Heart left ventricle (tissue), 16 donors: Measurements from ENCODE around the gene SCAP. TPM values are rescaled to one million over a fixed set of nuclear protein-coding genes. Genes with fewer than 3 reads are reported as not detected.
A peak's percentile ranks its signal among the peaks of the same experiment; 100 is the strongest.

ENCODE experiments used
- ATAC-seq, 4 donors: fragments of 200-7000 bp; cut with Tn5 transposase; one replicate each; pipeline ENCODE4 v1.9.1; 2020 to 2022; ENCODE audit warnings: moderate library complexity in 4 of 4, mild to moderate bottlenecking in 3 of 4, moderate number of reproducible peaks in 1 of 4
- DNase-seq, 5 donors: peaks; one replicate each; pipeline ENCODE4 v3.0.0-alpha.2; 2020
- H3K27ac ChIP-seq, 12 donors: fragments of 200-600 bp; sonication (generic) in 4 of 12; one replicate each; pipeline versions ENCODE4 v1.5.0 to v1.8.0; 2016 to 2022; ENCODE audit warnings: mild to moderate bottlenecking in 2 of 12
- H3K27me3 ChIP-seq, 9 donors: fragments of 200-600 bp; sonication (generic) in 2 of 9; one replicate each; pipeline versions ENCODE4 v1.5.1 to v1.8.0; 2016 to 2022; ENCODE audit warnings: mild to moderate bottlenecking in 3 of 9
- H3K36me3 ChIP-seq, 9 donors: fragments of 200-600 bp; sonication (generic) in 2 of 9; one replicate each; pipeline versions ENCODE4 v1.5.0 to v1.8.0; 2018 to 2022; ENCODE audit warnings: mild to moderate bottlenecking in 2 of 9
- H3K4me1 ChIP-seq, 12 donors: fragments of 200-600 bp; sonication (generic) in 4 of 12; one replicate each; pipeline versions ENCODE4 v1.5.0 to v1.8.0; 2016 to 2022; ENCODE audit warnings: mild to moderate bottlenecking in 3 of 12
- H3K4me3 ChIP-seq, 12 donors: fragments of 200-600 bp; sonication (generic) in 4 of 12; one replicate each; pipeline versions ENCODE4 v1.5.0 to v1.8.0; 2017 to 2022; ENCODE audit warnings: mild to moderate bottlenecking in 9 of 12, moderate library complexity in 4 of 12
- H3K9me3 ChIP-seq, 12 donors: fragments of 200-600 bp; sonication (generic) in 4 of 12; one replicate each; pipeline versions ENCODE4 v1.5.0 to v1.8.0; 2016 to 2022; ENCODE audit warnings: mild to moderate bottlenecking in 1 of 12
- CTCF ChIP-seq, 12 donors: fragments of 200-600 bp; sonication (generic) in 4 of 12; IDR thresholded peaks; one replicate each; pipeline versions ENCODE4 v1.5.0 to v1.8.0; 2018 to 2022; ENCODE audit warnings: antibody characterized with exemption in 12 of 12, mild to moderate bottlenecking in 5 of 12
- POLR2A ChIP-seq, 2 donors: fragments of 450-650 bp; IDR thresholded peaks; one replicate each; pipeline ENCODE4 v1.6.1; 2017; ENCODE audit warnings: antibody characterized with exemption in 2 of 2, mild to moderate bottlenecking in 2 of 2, moderate library complexity in 2 of 2
- WGBS, 4 donors: extraction: QIAGEN DNeasy Blood & Tissue Kit in 2 of 4; methylation state at CpG; one replicate each; pipeline versions ENCODE4 v1.1.5 to v1.1.7; 2013 to 2018; 5-methylcytosine and 5-hydroxymethylcytosine counted together
- intact Hi-C, 10 donors: fragments of 100-400 bp; cut with DNase I; formaldehyde crosslinking; loops; one replicate each; pipeline versions ENCODE4 v1.11.1 to v1.14.2; 2022
- polyA plus RNA-seq, 2 donors: library from polyadenylated mRNA; stranded (reverse); fragments of 200-250 nt; gene quantifications; one replicate each; pipeline ENCODE4 v1.2.3, GENCODE V29; 2013
- total RNA-seq, 9 donors: library from RNA; depleted of rRNA in 2 of 9; stranded (reverse); fragments of >200 nt in 2 of 9; fragmentation: NEBNext Ultra II Directional in 3 of 9; extraction: Animal tissue kit (Norgen Biotek cat#: 25700) in 3 of 9; gene quantifications; one replicate each; pipeline versions ENCODE4 v1.1.0 to v1.2.4, GENCODE V29; 2016 to 2023
- donor health status: ischemic (EF 13 %, LVEDD 7.1; RV severe dilation, severe dysfunction).
- donor health status: healthy with polysubstance abuse.
- donor health status: DM: no; HTN: yes; CAD: no.
- donor health status: DM: no; HTN: no; CAD: no.
- donor health status: ischemic (EF 25% LVEDD 6.9; RV normal size, moderate dysfunction).
- donor health status: ischemic (EF 25% LVEDD 5.7; RV mildly dilated, moderate dysfunction).
- donor health status: healthy.
- donor health status: DM: yes; HTN: yes; CAD: no.
- donor health status: ischemic (EF 35%, LVEDD 5.7; RV mildly dilated, moderate dysfunction).
- donor health status: nonischemic (EF 11% LVEDD 7.7; RV severe dilation, severe dysfunction).
- donor health status: DM: yes; HTN: yes; CAD: no.
- donor health status: PGD.
- donor health status: ischemic (EF 29% LVEDD 5.4; RV normal size, mild dysfunction).
- donor health status: nonischemic (EF 23%, LVEDD 6.1; RV moderate dilation, normal function).

SCAP gene
- total and polyA plus RNA-seq, 11 donors = 36.8 to 71.6 (median 41.8) TPM

GRCh38 chr3:47404955-47405790, 70.6 kb downstream of the SCAP start:
- peak in 1 of 5 donors; percentile 69 for DNase-seq
- H3K4me1 ChIP-seq = peaks cover 0 to 23% (median 17%) of the 10 kb centered on the region in 12 donors

GRCh38 chr3:47404431-47404876, 71.3 kb downstream of the SCAP start:
- ATAC-seq (peak in 1 of 4 donors; percentile 7), DNase-seq (no peak)
- intact Hi-C loops = no loop called here
- 65 to 88% (median 84%) methylated on average over 5 to 13 of the region's 13 CpGs for WGBS, 4 donors
- H3K9me3 ChIP-seq = no peaks in the 10 kb centered on the region
- peaks cover 0 to 72% (median 47%) of the 10 kb centered on the region in 9 donors for H3K36me3 ChIP-seq
- H3K4me1 ChIP-seq = peaks cover 0 to 23% (median 17%) of the 10 kb centered on the region in 12 donors
- peak overlapping the region in 11 of 12 donors; percentile 4 to 66 (median 59) for H3K27ac ChIP-seq
- TF ChIP-seq CTCF (IDR thresholded peaks at IDR 0.05) = no peak
- no peak for TF ChIP-seq POLR2A (IDR thresholded peaks at IDR 0.05)
- no peak overlapping the region for H3K4me3 ChIP-seq
- H3K27me3 ChIP-seq = no peaks in the 10 kb centered on the region

More at GRCh38 chr3:47404955-47405790, 70.6 kb downstream of the SCAP start:
- Histone ChIP-seq H3K4me3 (no peak overlapping the region), H3K36me3 (peaks cover 0 to 73% (median 47%) of the 10 kb centered on the region in 9 donors), H3K27me3 (no peaks in the 10 kb centered on the region), H3K9me3 (no peaks in the 10 kb centered on the region), H3K27ac (peak overlapping the region in 11 of 12 donors; percentile 13 to 66 (median 59))
- intact Hi-C loops = no loop called here
- ATAC-seq = peak; percentile 55 to 74 (median 64)
- TF ChIP-seq POLR2A (IDR thresholded peaks at IDR 0.05) (no peak), CTCF (IDR thresholded peaks at IDR 0.05) (no peak)
- WGBS, 4 donors = 26 to 55% (median 41%) methylated on average over 7 to 9 of the region's 9 CpGs

- DNase-seq (no peak), ATAC-seq (no peak)
- no peak overlapping the region for H3K27ac ChIP-seq
- H3K4me3 ChIP-seq = no peak overlapping the region
- TF ChIP-seq POLR2A (IDR thresholded peaks at IDR 0.05) (no peak), CTCF (IDR thresholded peaks at IDR 0.05) (no peak)
- no peaks in the 10 kb centered on the region for H3K27me3 ChIP-seq
- intact Hi-C loops = no loop called here
- WGBS, 4 donors = 90 to 91% (median 90%) methylated on average over 9 of the region's 9 CpGs
- H3K4me1 ChIP-seq = peaks cover 3 to 21% (median 14%) of the 10 kb centered on the region in 12 donors
- H3K9me3 ChIP-seq = no peaks in the 10 kb centered on the region
- peaks cover 0 to 65% (median 38%) of the 10 kb centered on the region in 9 donors for H3K36me3 ChIP-seq
Measured at GRCh38 chr3:47399531-47400270, 76.0 kb downstream of the SCAP start.

GRCh38 chr3:47399016-47399415, 76.7 kb downstream of the SCAP start:
- Histone ChIP-seq H3K4me3 (no peak overlapping the region), H3K27me3 (no peaks in the 10 kb centered on the region), H3K9me3 (no peaks in the 10 kb centered on the region), H3K36me3 (peaks cover 0 to 65% (median 38%) of the 10 kb centered on the region in 9 donors), H3K4me1 (peaks cover 6 to 21% (median 15%) of the 10 kb centered on the region in 12 donors), H3K27ac (no peak overlapping the region)
- DNase-seq (no peak), ATAC-seq (no peak)
- intact Hi-C loops = no loop called here
- WGBS, 4 donors = 89 to 98% (median 93%) methylated on average over 1 of the region's 1 CpG
- TF ChIP-seq POLR2A (IDR thresholded peaks at IDR 0.05) = no peak
- TF ChIP-seq CTCF (IDR thresholded peaks at IDR 0.05) = no peak
